Muscle of leg (tissue), 11 donors: ENCODE results near the gene HIPK2. TPM values are rescaled to one million over a fixed set of nuclear protein-coding genes. Genes with fewer than 3 reads are reported as not detected.

Experiments used
- DNase-seq: peaks from one replicate; pipeline ENCODE4 v3.0.0; 2013
- H3K27ac ChIP-seq: one replicate; pipeline ENCODE4 v1.5.1; 2013; ENCODE audit warnings: mild to moderate bottlenecking, low read length, control low read depth
- H3K27me3 ChIP-seq: one replicate; pipeline ENCODE4 v1.6.1; 2013; ENCODE audit warnings: low read length; ENCODE audit not compliant: control insufficient read depth, insufficient read depth
- H3K36me3 ChIP-seq: one replicate; pipeline ENCODE4 v1.6.1; 2013; ENCODE audit warnings: low read length; ENCODE audit not compliant: control insufficient read depth, insufficient read depth
- H3K4me1 ChIP-seq: one replicate; pipeline ENCODE4 v1.6.1; 2013; ENCODE audit warnings: low read length; ENCODE audit not compliant: control insufficient read depth, insufficient read depth
- H3K4me3 ChIP-seq: one replicate; pipeline ENCODE4 v1.5.1; 2013; ENCODE audit warnings: low read length, control low read depth
- H3K9me3 ChIP-seq: replicated peaks from 2 replicates; pipeline ENCODE4 v1.6.1; 2013; ENCODE audit warnings: low read depth, low read length; ENCODE audit not compliant: control insufficient read depth
- WGBS: methylation state at CpG from one replicate; pipeline ENCODE4 v1.1.5; 2013; ENCODE audit warnings: missing lambda C conversion rate; ENCODE audit not compliant: insufficient coverage; 5-methylcytosine and 5-hydroxymethylcytosine counted together
- polyA plus RNA-seq, 8 donors: library from polyadenylated mRNA; unstranded; fragments of 120-200 nt; gene quantifications; one replicate each; pipeline versions ENCODE4 v1.2.1 to v1.2.3, GENCODE V29; 2013; ENCODE audit warnings: inconsistent platforms in 1 of 8, low replicate concordance in 1 of 8; ENCODE audit not compliant: insufficient read length in 8 of 8, insufficient read depth in 1 of 8
- total RNA-seq: library from RNA; stranded (reverse); fragments of 120-200 nt; gene quantifications from one replicate; pipeline ENCODE4 v1.2.4, GENCODE V29; 2013

The HIPK2 gene
- total and polyA plus RNA-seq, 9 donors = 6.6 to 14.2 (median 10.3) TPM

DNA sequence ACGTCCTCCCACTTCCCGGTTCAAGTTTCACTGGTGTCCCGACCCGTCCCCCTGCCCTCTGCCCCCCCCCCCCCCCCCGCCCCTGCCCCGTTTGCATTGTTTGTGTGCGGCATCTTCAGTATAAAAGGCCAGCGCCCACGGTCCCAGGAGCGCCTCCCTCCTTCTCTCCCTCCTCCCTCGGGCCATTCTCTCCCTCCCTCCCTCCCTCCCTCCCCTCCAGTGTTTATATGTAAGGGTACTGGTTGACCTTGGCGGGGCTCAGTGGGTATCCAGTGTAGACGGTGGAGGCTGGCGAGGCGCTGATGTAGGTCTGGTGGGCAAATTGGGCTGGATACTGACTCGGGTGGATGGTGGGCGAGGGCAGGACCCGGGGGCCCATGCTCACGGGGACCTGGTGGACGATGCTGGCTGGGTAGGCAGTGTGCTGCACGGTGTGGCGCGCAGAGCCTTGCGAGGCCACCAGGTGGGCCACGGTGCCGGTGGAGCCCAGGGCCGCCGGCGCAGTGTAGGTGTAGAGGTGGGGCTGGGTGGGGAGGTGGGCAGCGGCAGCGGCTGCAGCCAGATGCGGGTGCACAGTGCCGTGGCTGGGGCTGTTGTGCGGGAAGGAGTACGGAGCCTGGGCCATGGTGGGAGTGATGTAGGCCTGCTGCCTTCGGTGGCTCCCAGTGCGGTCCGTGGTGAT is 205.0 kb downstream of the HIPK2 start:
- H3K27ac ChIP-seq = no peak overlapping the region
- H3K27me3 ChIP-seq = no peaks in the 10 kb centered on the region
- DNase-seq = no peak
- 93% methylated on average over 24 of the region's 38 CpGs for WGBS
- H3K4me3 ChIP-seq = no peak overlapping the region
- peaks cover 49% of the 10 kb centered on the region for H3K36me3 ChIP-seq
- no peaks in the 10 kb centered on the region for H3K9me3 ChIP-seq
- peaks cover 3% of the 10 kb centered on the region for H3K4me1 ChIP-seq

DNA sequence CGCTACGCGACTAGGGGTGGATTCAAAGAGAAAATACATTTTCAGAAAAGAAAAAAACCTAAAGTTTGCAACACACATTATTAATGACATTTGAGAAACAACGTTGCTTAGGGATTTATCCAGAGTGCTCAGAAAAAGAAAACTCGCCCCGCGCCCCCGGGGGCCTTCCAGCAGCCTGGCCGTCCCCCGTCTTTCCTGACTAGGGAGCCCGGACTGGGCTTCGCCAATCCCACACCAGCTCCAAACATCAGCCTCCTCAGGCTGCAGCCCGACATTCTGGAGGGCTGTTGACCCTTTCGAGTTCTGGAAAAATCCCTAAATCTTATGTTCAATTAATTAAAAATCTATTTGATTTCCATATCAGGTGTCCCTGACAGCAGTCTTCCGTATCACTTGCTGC is 205.7 kb downstream of the HIPK2 start:
- 94% methylated on average over 10 of the region's 15 CpGs for WGBS
- DNase-seq = no peak
- no peak overlapping the region for H3K4me3 ChIP-seq
- no peaks in the 10 kb centered on the region for H3K9me3 ChIP-seq
- H3K27me3 ChIP-seq = no peaks in the 10 kb centered on the region
- H3K36me3 ChIP-seq = peaks cover 49% of the 10 kb centered on the region
- peaks cover 3% of the 10 kb centered on the region for H3K4me1 ChIP-seq
- H3K27ac ChIP-seq = no peak overlapping the region

GRCh38 chr7:139571651-139572050 is 206.1 kb downstream of the HIPK2 start:
- H3K36me3 ChIP-seq = peaks cover 47% of the 10 kb centered on the region
- 99% methylated on average over 8 of the region's 20 CpGs for WGBS

GRCh38 chr7:139571190-139571589 is 206.6 kb downstream of the HIPK2 start:
- Histone ChIP-seq H3K36me3 (peaks cover 44% of the 10 kb centered on the region), H3K9me3 (no peaks in the 10 kb centered on the region), H3K27ac (no peak overlapping the region), H3K4me1 (peaks cover 3% of the 10 kb centered on the region), H3K27me3 (no peaks in the 10 kb centered on the region), H3K4me3 (no peak overlapping the region)
- 62% methylated on average over 12 of the region's 20 CpGs for WGBS
- no peak for DNase-seq

More at GRCh38 chr7:139571651-139572050, 206.1 kb downstream of the HIPK2 start:
- H3K27me3 ChIP-seq = no peaks in the 10 kb centered on the region
- no peaks in the 10 kb centered on the region for H3K9me3 ChIP-seq
- no peak for DNase-seq
- H3K4me1 ChIP-seq = peaks cover 3% of the 10 kb centered on the region
- H3K4me3 ChIP-seq = no peak overlapping the region
- H3K27ac ChIP-seq = no peak overlapping the region

- Histone ChIP-seq H3K4me1 (peaks cover 3% of the 10 kb centered on the region), H3K27me3 (no peaks in the 10 kb centered on the region), H3K27ac (no peak overlapping the region), H3K9me3 (no peaks in the 10 kb centered on the region), H3K36me3 (peaks cover 39% of the 10 kb centered on the region), H3K4me3 (no peak overlapping the region)
- WGBS = no CpG with 5 or more reads among the region's 5 CpGs
- no peak for DNase-seq
These were observed 207.2 kb downstream of the HIPK2 start for GRCh38 chr7:139570626-139571025.

GRCh38 chr7:139570119-139570518 is 207.7 kb downstream of the HIPK2 start:
- Histone ChIP-seq H3K4me1 (peaks cover 3% of the 10 kb centered on the region), H3K9me3 (no peaks in the 10 kb centered on the region), H3K27me3 (no peaks in the 10 kb centered on the region), H3K36me3 (peaks cover 35% of the 10 kb centered on the region), H3K27ac (no peak overlapping the region), H3K4me3 (no peak overlapping the region)
- WGBS = 43% methylated on average over 5 of the region's 8 CpGs
- DNase-seq = peak; percentile 58

GRCh38 chr7:139568813-139569490 is 208.8 kb downstream of the HIPK2 start:
- H3K9me3 ChIP-seq = no peaks in the 10 kb centered on the region
- H3K36me3 ChIP-seq = peaks cover 25% of the 10 kb centered on the region
- WGBS = 98% methylated on average over 6 of the region's 12 CpGs

GRCh38 chr7:139568346-139568675 is 209.5 kb downstream of the HIPK2 start:
- peaks cover 3% of the 10 kb centered on the region for H3K4me1 ChIP-seq
- H3K36me3 ChIP-seq = peaks cover 22% of the 10 kb centered on the region
- H3K27me3 ChIP-seq = no peaks in the 10 kb centered on the region
- H3K9me3 ChIP-seq = no peaks in the 10 kb centered on the region
- DNase-seq = no peak
- WGBS = 83% methylated on average over 5 of the region's 6 CpGs
- no peak overlapping the region for H3K4me3 ChIP-seq
- no peak overlapping the region for H3K27ac ChIP-seq

More at GRCh38 chr7:139568813-139569490, 208.8 kb downstream of the HIPK2 start:
- no peaks in the 10 kb centered on the region for H3K27me3 ChIP-seq
- no peak overlapping the region for H3K27ac ChIP-seq
- DNase-seq = no peak
- H3K4me1 ChIP-seq = peaks cover 3% of the 10 kb centered on the region
- H3K4me3 ChIP-seq = no peak overlapping the region

DNA sequence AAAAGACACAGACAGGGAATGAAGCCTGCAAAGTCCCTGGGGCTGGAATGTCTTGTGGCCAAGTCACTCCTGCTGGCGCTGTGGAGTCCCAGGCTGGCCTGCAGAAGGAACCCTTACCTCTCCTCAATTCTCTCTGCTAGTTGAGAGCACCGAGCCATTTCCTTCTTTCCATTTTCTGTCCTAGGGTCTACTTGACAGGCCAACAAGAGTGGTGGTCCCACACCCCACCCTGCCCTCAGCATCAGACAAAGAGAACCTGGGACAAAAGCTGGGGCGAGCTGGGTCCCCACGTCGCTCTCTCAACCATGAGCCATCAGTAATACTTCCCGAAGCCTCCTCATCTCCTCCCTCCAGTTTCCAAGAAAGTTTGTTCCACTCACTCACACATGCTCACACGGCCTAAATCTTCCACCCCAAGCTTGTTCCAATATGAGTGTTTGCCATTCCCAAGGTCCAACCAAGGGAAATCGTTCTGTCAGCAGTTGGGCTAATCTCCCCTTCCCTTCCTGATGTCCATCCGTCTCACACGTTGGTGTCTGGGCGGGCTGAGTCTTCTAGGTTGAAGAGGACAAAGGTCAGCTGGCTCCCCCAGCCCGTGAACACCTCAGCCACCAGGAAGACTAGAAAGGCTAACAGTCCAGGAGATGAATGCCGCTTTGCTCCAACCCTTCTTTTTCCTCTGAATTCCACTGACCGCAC is 210.0 kb downstream of the HIPK2 start:
- H3K4me3 ChIP-seq = no peak overlapping the region
- 88% methylated on average over 10 of the region's 14 CpGs for WGBS
- H3K27me3 ChIP-seq = no peaks in the 10 kb centered on the region
- H3K9me3 ChIP-seq = no peaks in the 10 kb centered on the region
- no peak for DNase-seq
- H3K36me3 ChIP-seq = peaks cover 17% of the 10 kb centered on the region
- no peak overlapping the region for H3K27ac ChIP-seq
- peaks cover 3% of the 10 kb centered on the region for H3K4me1 ChIP-seq
